ENCODE measurements around the gene ZNF221. TPM values are rescaled to one million over a fixed set of nuclear protein-coding genes. Genes with fewer than 3 reads are reported as not detected.
A peak's percentile ranks its signal among the peaks of the same experiment; 100 is the strongest.
"Not testable (repeated sequence)": the region's sequence is repeated elsewhere in the genome, so short reads cannot be mapped to it uniquely, and the experiment has no call there.

Gene ZNF221
- 0.61 and 1.0 TPM in 2 replicates for total RNA-seq (2014; rRNA removed; shearing (Covaris generic))

- DNase-seq (ENCODE audit: low spot score) = peak; percentile 96
- in situ Hi-C loops (cut with HindIII; ENCODE audit: low sequenced_read_pairs) = no loop called here
Measured at GRCh38 chr19:43950834-43951645, at the start of gene ZNF221. TSS of gene ZNF221 (plus strand) at chr19:43951228. CDS start at chr19:43962727, 11,499 bp downstream.

GRCh38 chr19:43901395-43902390 is 49.3 kb upstream of the ZNF221 start:
- DNase-seq (ENCODE audit: low spot score) = peak; percentile 92
- in situ Hi-C loops (cut with HindIII; ENCODE audit: low sequenced_read_pairs) = no loop called here

- in situ Hi-C loops (cut with HindIII; ENCODE audit: low sequenced_read_pairs) = no loop called here
- DNase-seq (ENCODE audit: low spot score) = no peak
Measured at GRCh38 chr19:43902399-43902798, 48.6 kb upstream of the ZNF221 start.

- DNase-seq (ENCODE audit: low spot score) = no peak
- in situ Hi-C loops (cut with HindIII; ENCODE audit: low sequenced_read_pairs) = no loop called here
Measured at GRCh38 chr19:43905897-43906296, 45.1 kb upstream of the ZNF221 start.

- no peak for DNase-seq (ENCODE audit: low spot score)
- in situ Hi-C loops (cut with HindIII; ENCODE audit: low sequenced_read_pairs) = no loop called here
Measured at GRCh38 chr19:43906774-43907173, 44.3 kb upstream of the ZNF221 start.

GRCh38 chr19:43908659-43909058 is 42.4 kb upstream of the ZNF221 start:
- no peak for DNase-seq (ENCODE audit: low spot score)
- in situ Hi-C loops (cut with HindIII; ENCODE audit: low sequenced_read_pairs) = no loop called here

- no peak for DNase-seq (ENCODE audit: low spot score)
- in situ Hi-C loops (cut with HindIII; ENCODE audit: low sequenced_read_pairs) = no loop called here
Measured at GRCh38 chr19:43910884-43911283, 40.1 kb upstream of the ZNF221 start.

- in situ Hi-C loops (cut with HindIII; ENCODE audit: low sequenced_read_pairs) = no loop called here
- DNase-seq (ENCODE audit: low spot score) = no peak
Measured at GRCh38 chr19:43913383-43913782, 37.6 kb upstream of the ZNF221 start.

- in situ Hi-C loops (cut with HindIII; ENCODE audit: low sequenced_read_pairs) = no loop called here
- no peak for DNase-seq (ENCODE audit: low spot score)
Measured at GRCh38 chr19:43914051-43914450, 37.0 kb upstream of the ZNF221 start.

- in situ Hi-C loops (cut with HindIII; ENCODE audit: low sequenced_read_pairs) = no loop called here
- no peak for DNase-seq (ENCODE audit: low spot score)
Measured at GRCh38 chr19:43923875-43924274, 27.2 kb upstream of the ZNF221 start.

- in situ Hi-C loops (cut with HindIII; ENCODE audit: low sequenced_read_pairs) = no loop called here
- no peak for DNase-seq (ENCODE audit: low spot score)
Measured at GRCh38 chr19:43928820-43929219, 22.2 kb upstream of the ZNF221 start.

GRCh38 chr19:43934055-43934984 is 16.7 kb upstream of the ZNF221 start:
- in situ Hi-C loops (cut with HindIII; ENCODE audit: low sequenced_read_pairs) = no loop called here
- no peak for DNase-seq (ENCODE audit: low spot score)

GRCh38 chr19:43934985-43935708 is 15.9 kb upstream of the ZNF221 start, which contains the start of gene ZNF45:
TSS of gene ZNF45 (minus strand) at chr19:43935282. CDS start at chr19:43922185, 13,097 bp downstream.
- in situ Hi-C loops (cut with HindIII; ENCODE audit: low sequenced_read_pairs) = no loop called here
- peak; percentile 95 for DNase-seq (ENCODE audit: low spot score)

- no peak for DNase-seq (ENCODE audit: low spot score)
- in situ Hi-C loops (cut with HindIII; ENCODE audit: low sequenced_read_pairs) = no loop called here
Measured at GRCh38 chr19:43936188-43936587, 14.8 kb upstream of the ZNF221 start.

GRCh38 chr19:43939557-43940260 is 11.3 kb upstream of the ZNF221 start:
- no peak for DNase-seq (ENCODE audit: low spot score)
- in situ Hi-C loops (cut with HindIII; ENCODE audit: low sequenced_read_pairs) = no loop called here

- no peak for DNase-seq (ENCODE audit: low spot score)
- in situ Hi-C loops (cut with HindIII; ENCODE audit: low sequenced_read_pairs) = no loop called here
Measured at GRCh38 chr19:43940719-43941118, 10.3 kb upstream of the ZNF221 start.

GRCh38 chr19:43941209-43941608 is 9.8 kb upstream of the ZNF221 start:
- in situ Hi-C loops (cut with HindIII; ENCODE audit: low sequenced_read_pairs) = no loop called here
- no peak for DNase-seq (ENCODE audit: low spot score)

GRCh38 chr19:43947412-43947811 is 3.6 kb upstream of the ZNF221 start:
- in situ Hi-C loops (cut with HindIII; ENCODE audit: low sequenced_read_pairs); DNase-seq (ENCODE audit: low spot score): not testable (repeated sequence)

Measured in G401 (cell line).